H1 (cell line): Measurements from ENCODE around the gene PANX3.

Source experiments
- BRCA1 ChIP-seq: IDR thresholded peaks from 2 replicates; pipeline ENCODE4 v1.6.1; 2012; ENCODE audit warnings: low read depth, low read length, improper control_type of control experiment
- CEBPB ChIP-seq: IDR thresholded peaks from 2 replicates; pipeline ENCODE4 v1.6.1; 2012; ENCODE audit warnings: low read depth, low read length
- POLR2A ChIP-seq, 2 experiments: IDR thresholded peaks; 1 replicate in 1 of 2; 2 replicates in 1 of 2; pipeline ENCODE4 v1.6.1; 2011; ENCODE audit warnings: low read depth in 2 of 2, low read length in 2 of 2, mild to moderate bottlenecking in 2 of 2; ENCODE audit errors: control extremely low read depth in 1 of 2
- POLR2AphosphoS5 ChIP-seq: IDR thresholded peaks from 2 replicates; pipeline ENCODE4 v1.6.1; 2011; ENCODE audit warnings: low read depth, low read length
- RFX5 ChIP-seq: IDR thresholded peaks from 2 replicates; pipeline ENCODE4 v1.6.1; 2011; ENCODE audit warnings: low read depth, low read length, improper control_type of control experiment, borderline replicate concordance
- TAF1 ChIP-seq: IDR thresholded peaks from 2 replicates; pipeline ENCODE4 v1.6.1; 2011; ENCODE audit warnings: mild to moderate bottlenecking, low read depth, low read length
- TF ChIP-seq, protein P1 (sequence below), 3 experiments: IDR thresholded peaks; 1 replicate in 2 of 3; 2 replicates in 1 of 3; pipeline versions ENCODE4 v1.5.1 to v1.6.1; 2011; ENCODE audit warnings: low read length in 3 of 3, mild to moderate bottlenecking in 3 of 3, inconsistent platforms in 2 of 3, low read depth in 1 of 3, moderate library complexity in 1 of 3; ENCODE audit not compliant: insufficient read depth in 1 of 3; ENCODE audit errors: control extremely low read depth in 1 of 3

- TF ChIP-seq BRCA1 (no peak), CEBPB (no peak), TAF1 (no peak), POLR2A (IDR thresholded peaks at IDR 0.05; ENCODE audit: control extremely low read depth in 1 of 2, low read depth in 2 of 2, low read length in 2 of 2) (no peak), POLR2AphosphoS5 (no peak), RFX5 (no peak)
- TF ChIP-seq, protein P1, sequence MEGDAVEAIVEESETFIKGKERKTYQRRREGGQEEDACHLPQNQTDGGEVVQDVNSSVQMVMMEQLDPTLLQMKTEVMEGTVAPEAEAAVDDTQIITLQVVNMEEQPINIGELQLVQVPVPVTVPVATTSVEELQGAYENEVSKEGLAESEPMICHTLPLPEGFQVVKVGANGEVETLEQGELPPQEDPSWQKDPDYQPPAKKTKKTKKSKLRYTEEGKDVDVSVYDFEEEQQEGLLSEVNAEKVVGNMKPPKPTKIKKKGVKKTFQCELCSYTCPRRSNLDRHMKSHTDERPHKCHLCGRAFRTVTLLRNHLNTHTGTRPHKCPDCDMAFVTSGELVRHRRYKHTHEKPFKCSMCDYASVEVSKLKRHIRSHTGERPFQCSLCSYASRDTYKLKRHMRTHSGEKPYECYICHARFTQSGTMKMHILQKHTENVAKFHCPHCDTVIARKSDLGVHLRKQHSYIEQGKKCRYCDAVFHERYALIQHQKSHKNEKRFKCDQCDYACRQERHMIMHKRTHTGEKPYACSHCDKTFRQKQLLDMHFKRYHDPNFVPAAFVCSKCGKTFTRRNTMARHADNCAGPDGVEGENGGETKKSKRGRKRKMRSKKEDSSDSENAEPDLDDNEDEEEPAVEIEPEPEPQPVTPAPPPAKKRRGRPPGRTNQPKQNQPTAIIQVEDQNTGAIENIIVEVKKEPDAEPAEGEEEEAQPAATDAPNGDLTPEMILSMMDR (IDR thresholded peaks at IDR 0.05; ENCODE audit: control extremely low read depth in 1 of 3, insufficient read depth in 1 of 3, low read depth in 1 of 3, low read length in 3 of 3), result no peak
These were observed 47.3 kb downstream of the PANX3 start for GRCh38 chr11:124658501-124658900.
